Activated CD4-positive, alpha-beta T cell treated with anti-CD3 and anti-CD28 coated beads, Interleukin-2, amount 50 U/mL, for 24 hours (primary cell): ENCODE data around the gene NRG3.

ENCODE experiments used
- DNase-seq, 2 donors: peaks; one replicate each; pipeline ENCODE4 v3.0.0-alpha.2; 2020; ENCODE audit warnings: low read depth in 1 of 2, low spot score in 1 of 2

Gene NRG3

DNA sequence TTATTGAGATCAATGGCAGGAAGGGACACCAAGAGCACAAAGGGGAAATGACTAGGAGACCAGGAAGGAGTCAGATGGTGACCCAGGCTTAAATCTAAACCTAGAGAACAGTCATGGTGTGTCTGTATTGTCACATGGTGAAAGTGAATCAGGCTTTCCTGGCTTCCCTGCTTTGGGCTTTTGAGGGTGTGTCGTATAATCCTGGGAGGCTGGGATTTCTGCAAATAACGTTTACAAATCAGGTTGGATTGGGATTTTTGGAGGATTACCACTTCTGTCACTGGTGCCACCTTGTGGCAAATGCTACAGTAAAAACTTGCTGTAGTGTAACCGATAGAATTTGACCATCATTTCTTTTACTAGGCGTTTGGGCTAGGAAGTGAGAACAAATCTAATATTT is 502.6 kb downstream of the NRG3 start:
- DNase-seq: no peak

DNA sequence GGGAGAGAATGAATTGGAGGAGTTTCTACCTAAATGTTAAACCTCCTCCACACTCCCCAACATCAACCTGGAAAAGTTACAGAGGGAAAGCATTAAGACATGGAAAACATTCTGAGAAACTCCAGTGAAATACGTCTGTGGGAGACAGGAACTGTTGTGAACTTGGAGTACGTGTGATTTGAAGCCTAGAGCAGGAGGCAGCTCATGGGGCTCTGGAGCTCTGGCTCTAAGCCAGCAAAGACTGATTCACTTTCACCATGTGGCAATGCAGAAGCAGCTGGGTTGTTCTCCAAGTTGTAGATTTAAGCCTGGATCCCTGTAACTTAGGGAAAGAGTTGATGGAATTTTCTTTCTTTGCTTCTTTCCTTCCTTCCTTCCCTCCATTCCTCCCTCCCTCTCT is 503.2 kb downstream of the NRG3 start:
- DNase-seq: no peak

DNA sequence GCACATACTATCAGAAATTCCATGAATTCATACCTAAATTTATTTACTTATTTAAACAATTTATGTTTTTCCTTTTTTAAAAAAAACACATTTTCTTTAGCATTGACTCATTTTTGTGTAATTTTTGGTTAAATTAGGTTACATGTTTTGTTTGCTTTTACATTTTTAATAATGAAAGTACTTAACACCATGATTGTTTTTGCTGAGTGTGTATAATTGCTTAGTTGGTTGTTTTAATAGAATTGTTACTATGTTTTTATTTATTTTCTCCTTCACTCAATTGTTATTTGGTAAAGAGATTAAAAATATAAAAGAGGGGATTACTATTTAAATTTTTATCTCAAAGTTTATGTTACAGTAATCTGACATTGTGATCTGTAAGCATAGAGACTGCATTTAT is 508.4 kb downstream of the NRG3 start:
- DNase-seq: no peak

DNA sequence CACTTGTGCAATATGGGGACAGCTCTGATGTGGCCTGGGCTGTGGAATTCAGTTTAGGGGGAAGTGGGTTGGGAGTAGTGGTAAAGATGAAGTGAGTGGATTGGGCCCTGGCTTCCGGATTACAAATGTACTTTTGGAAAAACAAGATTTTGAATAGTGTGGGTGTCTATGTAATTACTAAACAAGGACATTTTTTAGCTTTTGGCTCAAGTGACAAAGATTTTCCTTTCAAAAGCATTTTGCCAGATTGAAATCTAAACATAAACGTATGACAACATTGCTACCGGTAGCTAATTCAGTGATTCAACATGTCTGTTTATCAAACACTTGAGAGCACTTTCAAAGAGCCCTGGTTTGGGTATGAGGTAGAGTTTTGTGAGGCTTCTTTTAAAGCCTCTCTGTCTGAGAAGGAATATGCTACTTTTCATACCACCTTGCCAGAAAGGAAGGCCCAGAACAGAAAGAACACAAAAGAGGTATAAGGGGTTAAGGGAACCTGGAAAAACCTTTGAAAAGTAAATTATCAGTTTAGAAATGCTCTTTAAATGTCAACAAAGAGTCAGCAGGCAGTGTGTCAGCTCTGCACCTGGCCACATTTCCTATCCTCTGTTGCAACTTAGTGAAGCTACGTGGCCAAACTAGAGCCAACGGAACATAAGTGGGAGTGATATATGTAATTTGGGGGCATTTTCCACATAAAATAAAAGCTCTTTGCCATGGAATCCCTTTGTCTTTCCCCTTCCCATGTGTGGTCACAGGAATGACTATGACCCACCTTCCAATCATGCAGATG is 516.1 kb downstream of the NRG3 start:
- no peak for DNase-seq

DNA sequence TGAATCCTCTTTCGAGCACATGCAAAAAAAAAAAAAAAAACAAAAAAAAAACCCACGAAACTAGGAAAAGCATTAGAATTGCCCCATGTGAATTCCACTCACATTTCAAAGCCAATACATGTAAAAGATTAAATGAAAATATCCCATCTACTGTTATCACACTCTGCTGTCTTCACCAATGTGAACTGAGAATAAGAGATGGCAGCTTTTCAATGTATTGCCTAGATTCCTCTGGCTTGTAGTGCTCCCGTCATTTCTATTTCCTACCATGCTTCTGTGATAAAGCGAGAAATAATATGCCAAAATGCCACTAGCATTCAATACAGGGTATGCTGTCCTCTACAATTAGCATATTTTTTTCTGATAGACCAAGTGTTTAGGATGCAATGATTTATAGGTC is 517.0 kb downstream of the NRG3 start:
- DNase-seq: no peak

DNA sequence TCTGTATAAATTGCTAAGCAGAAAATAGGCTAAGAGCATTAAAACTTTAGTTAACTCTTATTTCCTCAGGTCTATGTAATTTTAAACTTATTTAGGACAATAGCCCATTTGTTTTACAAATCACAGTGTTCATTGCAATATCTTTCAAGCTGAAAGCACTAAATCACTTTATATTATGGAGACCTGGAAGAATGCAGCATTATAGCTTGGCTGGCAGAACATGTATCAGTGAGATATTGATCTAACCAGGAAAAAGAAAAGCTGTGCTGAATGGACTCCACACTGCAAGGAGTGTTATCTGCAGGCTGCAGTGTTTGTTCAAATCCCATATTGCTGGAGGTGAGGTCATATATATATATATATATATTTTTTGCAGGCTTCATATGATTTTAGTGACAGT is 517.5 kb downstream of the NRG3 start:
- no peak for DNase-seq

DNA sequence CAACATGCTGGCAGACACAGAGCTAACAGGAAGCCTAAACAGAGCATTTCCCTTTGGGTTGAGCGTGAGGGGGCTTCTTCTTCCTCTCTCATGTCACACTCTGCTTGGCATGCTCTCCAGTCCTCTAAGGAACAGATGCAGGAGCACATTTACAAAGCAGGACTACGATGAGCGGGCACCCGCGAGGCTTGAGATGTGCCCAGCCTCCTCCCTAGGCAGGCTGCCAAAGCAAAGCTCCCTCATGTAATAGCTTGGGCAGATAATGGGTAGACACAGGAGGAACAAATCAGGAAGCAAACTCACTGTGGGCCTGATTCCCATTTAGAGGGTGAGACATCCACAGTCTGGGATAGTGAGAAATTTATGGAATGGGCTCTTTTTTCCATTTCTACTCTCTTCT is 519.1 kb downstream of the NRG3 start:
- DNase-seq: no peak

DNA sequence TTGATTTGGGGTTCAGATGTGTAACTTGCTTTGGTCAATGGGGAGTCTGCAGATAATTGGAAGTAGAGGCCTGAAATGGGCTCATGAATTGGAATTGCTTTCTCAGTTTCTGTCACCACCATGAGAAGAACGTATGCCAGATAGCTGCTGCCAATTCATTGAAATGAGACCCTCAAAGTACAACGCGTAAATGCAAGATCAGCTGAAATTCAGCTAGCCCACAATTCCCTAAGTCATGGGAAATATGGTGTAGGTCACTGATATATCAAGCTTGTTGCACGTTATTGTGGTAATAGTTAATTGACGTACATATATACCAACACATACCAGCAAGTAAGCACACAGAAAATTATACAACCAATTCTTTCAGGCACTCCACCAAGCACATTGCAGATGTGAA is 520.0 kb downstream of the NRG3 start:
- DNase-seq: no peak

DNA sequence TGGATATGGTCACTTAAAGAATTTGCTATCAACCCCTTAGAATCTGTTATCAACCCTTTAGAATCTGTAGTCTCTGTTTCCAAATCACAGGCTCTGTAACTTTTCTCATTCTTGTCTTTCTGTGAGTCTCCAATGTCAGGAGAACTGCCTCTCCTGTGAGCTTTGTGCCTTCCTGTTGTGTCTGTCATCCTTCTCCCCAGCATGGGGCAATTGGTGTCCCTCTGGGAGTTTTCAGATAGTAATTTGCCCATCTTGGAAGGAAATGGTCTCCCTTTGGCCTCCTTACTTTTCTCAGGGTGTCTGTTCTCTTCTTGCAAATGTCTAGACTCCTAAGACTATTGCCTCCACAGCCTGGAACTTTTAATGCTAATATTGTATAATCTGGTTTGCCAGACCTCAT is 521.9 kb downstream of the NRG3 start:
- no peak for DNase-seq

DNA sequence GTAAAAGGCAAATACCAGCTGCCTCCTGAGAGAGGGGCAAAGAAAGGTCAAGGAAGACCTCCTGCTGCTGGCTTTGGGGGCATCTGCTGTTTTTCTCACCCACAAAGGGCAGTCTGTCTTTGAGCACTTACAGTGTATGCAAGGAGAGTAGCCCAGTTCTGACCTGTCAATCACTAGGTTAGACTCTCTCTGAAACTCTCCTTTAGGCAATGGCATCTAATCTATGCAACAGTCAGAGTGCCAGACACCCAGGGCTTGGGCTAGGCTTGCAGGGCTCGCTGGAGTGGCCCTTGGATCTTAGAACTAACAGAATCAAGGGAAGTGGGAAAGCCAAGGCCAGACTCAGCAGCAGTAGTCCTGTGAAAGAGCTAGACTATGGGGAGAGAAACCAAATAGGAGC is 522.9 kb downstream of the NRG3 start:
- DNase-seq: no peak

DNA sequence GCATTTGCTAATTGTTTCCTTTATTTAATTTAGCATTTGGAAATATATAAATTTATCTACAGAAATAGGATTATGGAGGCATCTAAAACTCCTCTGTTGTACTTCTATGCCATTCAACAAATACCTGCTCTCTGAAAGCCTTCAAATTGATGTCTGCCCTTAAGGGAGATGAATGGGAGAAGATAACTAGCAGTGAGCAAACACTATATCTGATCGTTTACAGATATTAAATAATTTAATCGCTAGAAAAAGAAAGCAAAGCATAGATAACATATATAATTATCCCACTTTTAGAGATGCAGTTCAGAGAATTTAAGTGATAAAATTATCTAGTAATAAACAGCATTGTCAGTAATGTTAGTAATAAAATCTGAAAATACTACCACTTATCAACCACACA is 524.9 kb downstream of the NRG3 start:
- DNase-seq: no peak

DNA sequence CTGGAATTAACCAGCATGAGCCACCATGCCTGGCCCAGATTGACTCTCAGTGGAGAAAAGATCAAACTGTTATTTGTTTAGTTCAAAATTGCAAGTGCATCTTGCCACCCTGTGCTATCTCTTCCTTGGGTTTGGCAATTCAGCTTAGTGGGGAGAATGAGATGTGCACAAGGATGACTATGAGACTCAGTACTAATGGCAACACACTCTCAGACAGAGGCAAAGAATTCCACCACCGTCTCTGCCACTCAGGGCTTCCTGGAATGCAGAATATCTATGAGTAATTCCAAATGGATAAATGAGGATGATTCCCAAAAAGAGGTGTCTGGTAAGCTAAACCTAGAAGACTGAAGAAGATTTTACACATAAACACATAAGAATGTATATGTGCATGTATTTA is 525.8 kb downstream of the NRG3 start:
- DNase-seq: no peak

DNA sequence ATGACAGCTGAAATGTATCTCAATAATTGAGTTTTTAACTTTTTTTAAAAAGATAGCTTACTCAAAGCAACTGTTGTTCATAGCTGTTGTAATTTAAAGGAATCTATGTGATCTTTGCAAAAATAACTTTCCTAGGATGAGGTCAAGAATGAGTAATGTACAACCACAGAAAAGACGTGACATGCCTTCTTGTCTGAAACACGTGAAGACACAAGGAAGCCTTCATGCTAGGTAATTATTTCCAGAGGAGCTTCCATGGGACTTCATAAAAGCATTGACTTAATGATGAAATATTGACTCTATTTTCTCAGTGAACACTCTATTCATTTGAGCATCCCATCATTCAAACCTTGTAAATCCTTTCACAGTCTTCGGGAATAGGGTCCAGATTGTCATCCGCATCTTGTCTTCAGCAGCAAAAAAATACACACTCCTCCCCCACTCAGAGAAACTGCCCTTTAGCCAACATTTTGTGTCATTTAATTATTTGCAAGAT is 528.0 kb downstream of the NRG3 start:
- no peak for DNase-seq

DNA sequence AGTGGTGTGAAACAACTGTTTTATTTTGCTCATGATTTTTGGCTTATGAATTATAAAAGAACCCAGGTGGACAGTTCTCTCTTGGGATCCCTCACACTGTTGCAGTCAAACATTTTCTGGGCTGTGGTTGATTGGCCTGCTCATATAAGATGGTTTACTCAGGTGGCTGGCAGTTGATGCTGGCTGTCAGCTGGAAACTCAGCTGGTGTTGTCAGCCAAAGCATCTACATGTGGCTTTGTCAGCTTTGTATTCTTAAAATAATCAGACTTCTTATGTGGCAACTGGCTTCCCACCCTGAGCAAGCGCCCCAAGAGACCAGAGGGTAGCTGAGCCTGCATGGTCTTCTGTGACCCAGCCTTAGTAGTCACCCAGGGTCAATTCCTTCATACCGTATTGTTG is 534.7 kb downstream of the NRG3 start:
- DNase-seq: no peak

DNA sequence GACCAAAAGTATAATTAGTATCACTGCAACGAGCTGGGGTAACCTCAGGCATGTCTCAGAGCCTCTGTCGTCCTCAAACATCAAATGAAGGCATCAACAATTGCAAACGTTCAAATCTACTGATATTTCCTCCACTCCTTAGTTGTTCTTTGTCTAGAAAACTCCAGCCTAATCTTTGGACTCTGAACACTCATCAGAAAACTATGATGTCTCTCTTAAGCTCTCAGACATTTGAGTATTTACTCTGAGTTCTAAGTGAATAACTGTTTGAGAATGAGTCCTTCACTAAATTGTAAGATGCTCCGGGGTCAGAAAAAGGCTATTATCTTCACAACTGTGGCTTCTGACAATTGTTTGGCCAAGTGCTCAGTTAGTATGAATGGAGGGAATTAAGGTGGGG is 536.4 kb downstream of the NRG3 start:
- no peak for DNase-seq

DNA sequence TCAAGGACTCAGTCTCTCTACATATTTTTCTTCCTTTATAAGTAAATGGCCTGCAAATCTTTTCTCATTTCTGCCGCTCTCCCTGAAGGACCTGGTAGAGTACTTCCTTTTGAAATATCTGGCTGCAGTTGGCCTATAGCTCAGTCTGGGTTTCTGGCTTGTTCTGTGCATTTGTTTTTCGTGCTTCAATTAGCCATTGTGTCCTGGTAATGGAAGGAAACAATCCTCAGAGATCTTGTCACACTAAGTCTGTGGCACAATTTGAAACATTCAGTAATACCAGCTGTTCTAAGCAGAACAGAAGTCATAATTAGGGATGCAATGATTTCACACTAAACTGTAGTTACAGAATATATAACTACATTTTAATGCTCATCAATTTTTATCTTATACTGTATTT is 545.0 kb downstream of the NRG3 start:
- DNase-seq: no peak

DNA sequence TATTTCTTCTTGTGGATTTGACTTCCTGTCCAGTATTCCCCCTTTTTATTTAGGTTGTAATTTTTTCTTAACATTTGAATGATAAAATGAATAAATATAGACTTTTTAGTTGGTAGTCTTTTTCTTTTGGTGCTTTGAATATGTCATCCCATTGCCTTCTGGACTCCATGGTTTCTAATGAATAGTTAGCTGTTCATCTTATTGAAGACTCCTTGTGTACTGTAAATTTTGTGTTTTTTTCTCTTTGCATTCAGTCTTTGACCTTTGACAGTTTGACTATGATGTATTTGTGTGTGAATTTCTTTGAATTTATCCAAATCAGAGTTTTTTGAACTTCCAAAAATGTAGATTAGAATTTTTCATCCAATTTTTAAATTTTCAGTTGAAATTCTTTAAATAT is 554.3 kb downstream of the NRG3 start:
- no peak for DNase-seq

DNA sequence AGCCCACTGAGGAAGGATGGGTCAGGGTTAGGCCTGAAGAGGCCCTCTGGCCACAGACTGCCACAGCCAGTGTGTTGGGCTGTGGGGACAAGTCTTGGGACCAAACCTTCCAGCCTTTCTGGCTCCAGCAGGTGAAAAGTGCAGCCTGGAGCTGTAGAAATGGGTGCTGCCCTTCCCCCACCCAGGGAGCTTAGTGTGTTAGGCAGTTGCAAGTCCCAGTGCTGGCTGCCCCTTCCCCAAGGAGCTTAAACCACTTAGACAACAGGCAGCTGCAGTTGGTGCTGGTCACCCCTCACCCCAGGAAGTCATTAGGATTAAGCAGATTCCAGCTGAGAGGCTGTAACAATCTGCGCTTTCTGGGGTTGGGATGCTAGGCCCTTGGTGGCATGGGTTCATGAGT is 563.3 kb downstream of the NRG3 start:
- no peak for DNase-seq

DNA sequence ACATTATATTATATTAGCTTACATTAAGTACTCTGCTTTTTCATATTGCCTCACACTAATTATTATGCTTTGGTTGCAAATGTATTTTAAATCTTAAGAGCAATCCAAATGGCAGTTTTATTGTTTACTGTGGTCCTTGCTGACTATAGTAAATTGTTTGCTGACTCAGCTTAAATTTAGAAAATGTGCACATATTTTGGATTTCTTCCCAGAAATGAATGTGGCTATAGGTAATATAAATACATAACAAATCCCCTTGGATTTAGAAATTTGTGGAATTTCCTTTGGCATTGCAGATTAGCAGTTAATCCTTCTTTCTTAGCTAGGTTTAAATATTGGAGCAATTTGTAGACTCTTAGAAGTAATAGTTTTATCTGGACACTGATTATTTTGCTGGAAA is 565.8 kb downstream of the NRG3 start:
- DNase-seq: no peak

DNA sequence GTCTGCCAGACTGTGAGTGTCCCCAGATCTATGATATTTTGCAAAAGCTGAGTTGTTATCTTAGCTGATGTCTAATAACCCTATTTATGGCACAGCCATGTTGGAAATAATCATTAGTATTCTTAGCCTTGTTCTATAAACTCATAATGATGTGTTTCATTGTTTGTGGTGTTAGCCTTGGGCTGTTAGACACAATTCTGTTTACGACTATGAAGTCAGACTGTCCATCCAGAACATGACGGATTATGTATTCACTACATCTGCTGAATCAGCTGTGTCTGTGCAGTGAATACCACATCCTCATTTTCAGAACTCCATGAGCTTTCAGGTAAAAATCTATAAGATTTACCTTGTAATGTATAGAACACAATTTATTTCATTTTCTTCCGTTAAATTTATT is 577.1 kb downstream of the NRG3 start:
- no peak for DNase-seq

DNA sequence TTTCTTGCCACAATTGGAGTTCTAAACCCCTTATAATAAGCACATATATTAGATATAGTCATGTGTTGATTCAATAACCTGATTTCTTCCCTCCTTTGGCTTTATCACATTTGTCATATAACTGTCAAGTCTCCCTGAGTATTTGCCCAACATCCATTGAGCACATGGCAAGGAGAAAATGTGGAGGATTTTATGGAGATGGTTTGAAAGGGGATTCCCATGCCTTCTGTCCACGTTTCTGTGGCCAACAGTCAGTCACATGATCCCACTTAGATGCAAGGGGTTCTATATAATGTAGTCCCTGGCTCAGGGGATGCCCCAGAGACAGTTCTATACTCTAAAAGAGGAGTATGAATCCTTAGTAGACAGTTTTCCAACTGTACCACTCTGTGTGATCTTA is 577.7 kb downstream of the NRG3 start:
- DNase-seq: no peak

DNA sequence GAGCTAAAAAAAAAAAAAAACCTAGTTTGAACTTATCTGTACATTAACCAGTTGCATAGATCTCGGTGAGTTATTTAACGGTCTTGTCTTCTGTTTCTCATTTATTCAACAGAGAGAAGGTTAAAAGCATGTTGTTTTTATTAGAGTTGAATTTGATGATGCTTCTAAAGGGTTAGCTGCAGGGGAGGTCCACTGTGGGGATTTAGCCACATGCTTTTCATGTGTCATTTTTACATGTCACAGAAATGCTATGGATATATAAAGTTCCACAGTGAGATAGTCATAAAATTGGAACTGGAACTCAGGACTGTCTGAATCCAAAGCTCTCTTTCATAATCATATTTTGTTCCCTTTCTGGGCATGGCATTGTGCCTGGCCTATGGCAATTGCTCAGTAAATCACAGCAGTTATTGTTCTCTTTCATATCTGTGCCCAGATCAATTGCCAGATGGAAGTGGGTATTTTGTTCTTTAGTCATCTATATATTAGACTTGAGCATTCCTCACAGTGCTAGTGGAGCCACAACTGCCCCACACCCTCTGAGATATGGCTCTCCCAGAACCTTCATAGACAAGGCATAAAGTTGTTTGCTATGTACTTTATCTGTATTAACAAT is 578.8 kb downstream of the NRG3 start:
- no peak for DNase-seq
